BJ (cell line): Measurements from ENCODE around the gene CEBPG. TPM values are rescaled to one million over a fixed set of nuclear protein-coding genes. Genes with fewer than 3 reads are reported as not detected.

Experiments
- CTCF ChIA-PET: fragments of 350-600 bp; formaldehyde crosslinking; extraction: SDS; loops from one replicate; lab custom pipeline; 2021; ENCODE audit warnings: antibody characterized with exemption, inconsistent platforms; lab: Yijun Ruan, JAX
- POLR2A ChIA-PET: fragments of 300-600 bp; sonication (Branson Sonifier 250); formaldehyde crosslinking; extraction: SDS; loops from one replicate; lab custom pipeline; 2021; ENCODE audit warnings: antibody characterized with exemption; lab: Charles Lee
- DNase-seq: peaks from one replicate; pipeline ENCODE4 v3.0.0-alpha.2; 2011; ENCODE audit warnings: low read depth
- H3K27me3 ChIP-seq: 2 replicates; pipeline ENCODE4 v1.6.0; 2011; ENCODE audit warnings: low read length; ENCODE audit not compliant: control insufficient read depth, insufficient read depth
- H3K36me3 ChIP-seq: 2 replicates; pipeline ENCODE4 v1.5.1; 2011; ENCODE audit warnings: low read length; ENCODE audit not compliant: control insufficient read depth, insufficient read depth
- H3K4me3 ChIP-seq: 2 replicates; pipeline ENCODE4 v1.5.1; 2011; ENCODE audit warnings: low read depth, mild to moderate bottlenecking, control low read depth, low read length
- polyA plus RNA-seq: library from polyadenylated mRNA; depleted of rRNA; stranded (reverse); fragments of >200 nt; gene quantifications from 2 replicates; pipeline ENCODE4 v1.2.3, GENCODE V29; 2011
- TF ChIP-seq, protein P1 (sequence below): IDR thresholded peaks from 2 replicates; pipeline ENCODE4 v1.5.1; 2011; ENCODE audit warnings: low read depth, mild to moderate bottlenecking, control low read depth, inconsistent platforms, low read length, moderate library complexity; ENCODE audit not compliant: insufficient read depth

CEBPG gene
- polyA plus RNA-seq, 1 experiment: 16.0 TPM

DNA sequence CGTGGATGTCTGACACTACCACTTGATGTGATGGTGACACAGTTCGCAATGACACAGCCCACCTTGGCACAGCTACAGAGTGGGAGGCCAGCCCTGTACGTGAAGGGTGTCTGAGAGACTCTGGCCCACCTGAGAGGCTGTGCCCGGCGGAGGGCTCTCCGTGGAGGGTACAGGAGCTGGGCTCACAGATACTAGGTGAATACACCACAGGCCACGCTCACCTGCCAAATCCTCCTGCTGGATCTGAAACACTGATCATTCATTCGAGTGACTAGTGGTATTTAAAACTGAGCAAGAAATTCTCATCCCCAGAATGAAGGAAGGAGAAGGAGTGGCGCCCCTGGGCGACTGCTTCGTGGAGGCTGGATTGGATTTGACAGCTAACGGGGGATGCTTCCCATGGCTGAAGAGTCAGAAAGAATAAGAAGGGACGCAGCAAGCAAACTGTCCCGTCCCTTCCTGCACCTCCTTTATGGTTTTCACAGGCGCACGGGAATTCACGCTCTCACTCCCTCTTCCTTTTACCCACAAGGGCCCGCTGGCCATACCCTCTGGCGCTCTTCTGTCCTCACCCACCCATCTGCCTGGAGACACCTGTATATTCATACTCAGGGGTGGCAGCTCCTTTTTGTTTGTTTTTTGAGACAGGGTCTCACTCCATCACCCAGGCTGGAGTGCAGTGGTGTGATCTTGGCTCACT, 25.0 kb downstream of the CEBPG start:
- POLR2A ChIA-PET: no interaction called here
- CTCF ChIA-PET: interaction anchor here (0.6 to 19.0 kb wide), 7 partner anchors 8 to 932 kb away, joined by 3 to 405 read pairs (median 6); partner anchors contain the start of gene CEBPA
- H3K36me3 ChIP-seq: no peaks in the 10 kb centered on the region
- H3K4me3 ChIP-seq: no peak overlapping the region
- no peaks in the 10 kb centered on the region for H3K27me3 ChIP-seq
- TF ChIP-seq, protein P1, sequence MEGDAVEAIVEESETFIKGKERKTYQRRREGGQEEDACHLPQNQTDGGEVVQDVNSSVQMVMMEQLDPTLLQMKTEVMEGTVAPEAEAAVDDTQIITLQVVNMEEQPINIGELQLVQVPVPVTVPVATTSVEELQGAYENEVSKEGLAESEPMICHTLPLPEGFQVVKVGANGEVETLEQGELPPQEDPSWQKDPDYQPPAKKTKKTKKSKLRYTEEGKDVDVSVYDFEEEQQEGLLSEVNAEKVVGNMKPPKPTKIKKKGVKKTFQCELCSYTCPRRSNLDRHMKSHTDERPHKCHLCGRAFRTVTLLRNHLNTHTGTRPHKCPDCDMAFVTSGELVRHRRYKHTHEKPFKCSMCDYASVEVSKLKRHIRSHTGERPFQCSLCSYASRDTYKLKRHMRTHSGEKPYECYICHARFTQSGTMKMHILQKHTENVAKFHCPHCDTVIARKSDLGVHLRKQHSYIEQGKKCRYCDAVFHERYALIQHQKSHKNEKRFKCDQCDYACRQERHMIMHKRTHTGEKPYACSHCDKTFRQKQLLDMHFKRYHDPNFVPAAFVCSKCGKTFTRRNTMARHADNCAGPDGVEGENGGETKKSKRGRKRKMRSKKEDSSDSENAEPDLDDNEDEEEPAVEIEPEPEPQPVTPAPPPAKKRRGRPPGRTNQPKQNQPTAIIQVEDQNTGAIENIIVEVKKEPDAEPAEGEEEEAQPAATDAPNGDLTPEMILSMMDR: no peak
- DNase-seq: no peak

DNA sequence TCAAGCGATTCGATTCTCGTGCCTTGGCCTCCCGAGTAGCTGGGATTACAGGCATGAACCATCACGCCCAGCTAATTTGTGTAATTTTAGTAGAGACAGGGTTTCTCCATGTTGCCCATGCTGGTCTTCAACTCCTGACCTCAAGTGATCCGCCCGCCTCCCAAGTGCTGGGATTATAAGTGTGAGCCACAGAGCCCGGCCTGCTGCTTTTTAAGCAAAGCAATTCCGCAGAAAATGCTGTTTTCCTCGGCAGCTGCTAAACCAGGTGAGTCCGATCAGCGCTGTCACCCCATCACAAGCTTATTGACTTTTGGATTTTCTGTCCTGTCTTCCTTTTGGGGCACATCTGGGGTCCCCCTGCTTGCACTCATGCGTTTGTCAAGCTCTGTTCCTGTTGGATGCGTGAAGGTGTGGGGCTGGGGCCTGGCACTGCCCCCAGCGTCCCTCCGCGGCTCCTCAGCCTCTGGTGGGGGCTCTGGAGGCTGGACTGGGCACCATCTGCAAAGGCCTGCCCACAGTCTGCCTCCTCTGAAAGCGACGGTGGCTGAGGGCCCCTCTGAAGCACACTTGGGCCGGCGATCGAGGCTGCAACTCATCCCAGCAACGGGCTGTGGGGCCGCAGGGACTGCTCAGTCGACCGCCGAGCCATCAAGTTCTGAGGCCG, 25.7 kb downstream of the CEBPG start:
- POLR2A ChIA-PET: no interaction called here
- Histone ChIP-seq H3K27me3 (no peaks in the 10 kb centered on the region), H3K4me3 (no peak overlapping the region), H3K36me3 (no peaks in the 10 kb centered on the region)
- CTCF ChIA-PET: interaction anchor here (0.8 to 19.0 kb wide), 4 partner anchors 17 to 158 kb away, joined by 3 to 405 read pairs (median 4); no protein-coding TSS in a partner anchor
- DNase-seq: no peak
- TF ChIP-seq, protein P1: no peak

DNA sequence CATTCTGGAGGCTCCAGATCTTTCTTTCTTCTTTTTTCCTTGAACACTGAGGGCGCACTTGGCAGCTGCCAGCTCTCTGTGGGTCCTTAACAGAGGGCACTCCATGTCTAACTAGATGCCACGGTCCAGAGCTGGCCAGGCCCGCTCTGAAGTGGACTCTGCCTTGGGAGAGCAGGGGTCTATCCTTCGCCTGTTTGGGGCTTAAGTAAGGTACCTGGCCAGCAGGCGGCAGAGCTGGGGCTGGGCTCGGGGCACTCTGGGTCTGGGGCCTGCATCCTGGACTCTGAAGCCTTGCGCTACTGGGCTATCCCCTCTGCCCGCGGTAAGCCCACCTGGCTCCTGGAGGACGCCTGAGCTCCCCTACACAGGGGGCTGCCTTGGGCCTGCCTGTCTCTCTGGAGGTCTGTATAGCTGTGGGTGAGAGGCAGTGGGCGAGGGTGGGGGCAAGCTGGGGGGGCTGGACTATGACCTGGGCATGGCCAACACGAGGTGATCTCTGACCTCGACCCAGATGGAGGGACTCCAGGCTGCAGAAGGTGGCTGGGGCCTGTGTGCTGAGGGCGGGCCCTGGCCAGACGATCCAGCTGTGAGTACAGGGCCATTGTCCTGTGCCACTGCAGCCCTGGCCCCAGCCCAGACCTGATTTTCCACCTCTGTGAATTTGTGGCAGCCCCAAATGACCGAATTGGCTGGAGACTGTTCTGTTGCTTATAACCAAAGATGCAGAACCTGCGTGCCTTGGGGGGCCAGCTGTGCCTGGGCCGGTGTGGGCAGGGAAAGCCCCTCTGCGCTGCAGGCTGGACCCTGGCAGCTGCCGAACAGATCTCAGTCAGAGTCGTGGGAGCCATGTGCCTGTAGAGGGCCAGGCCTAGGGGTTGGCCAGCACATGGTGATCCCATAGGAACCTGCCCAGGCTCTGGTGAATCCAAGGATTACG, 26.5 kb downstream of the CEBPG start:
- no peak for DNase-seq
- Histone ChIP-seq H3K4me3 (no peak overlapping the region), H3K27me3 (no peaks in the 10 kb centered on the region), H3K36me3 (no peaks in the 10 kb centered on the region)
- CTCF ChIA-PET: interaction anchor here (0.8 to 19.0 kb wide), 2 partner anchors 16 to 159 kb away, joined by 3 to 405 read pairs; no protein-coding TSS in a partner anchor
- POLR2A ChIA-PET: no interaction called here
- TF ChIP-seq, protein P1: no peak

DNA sequence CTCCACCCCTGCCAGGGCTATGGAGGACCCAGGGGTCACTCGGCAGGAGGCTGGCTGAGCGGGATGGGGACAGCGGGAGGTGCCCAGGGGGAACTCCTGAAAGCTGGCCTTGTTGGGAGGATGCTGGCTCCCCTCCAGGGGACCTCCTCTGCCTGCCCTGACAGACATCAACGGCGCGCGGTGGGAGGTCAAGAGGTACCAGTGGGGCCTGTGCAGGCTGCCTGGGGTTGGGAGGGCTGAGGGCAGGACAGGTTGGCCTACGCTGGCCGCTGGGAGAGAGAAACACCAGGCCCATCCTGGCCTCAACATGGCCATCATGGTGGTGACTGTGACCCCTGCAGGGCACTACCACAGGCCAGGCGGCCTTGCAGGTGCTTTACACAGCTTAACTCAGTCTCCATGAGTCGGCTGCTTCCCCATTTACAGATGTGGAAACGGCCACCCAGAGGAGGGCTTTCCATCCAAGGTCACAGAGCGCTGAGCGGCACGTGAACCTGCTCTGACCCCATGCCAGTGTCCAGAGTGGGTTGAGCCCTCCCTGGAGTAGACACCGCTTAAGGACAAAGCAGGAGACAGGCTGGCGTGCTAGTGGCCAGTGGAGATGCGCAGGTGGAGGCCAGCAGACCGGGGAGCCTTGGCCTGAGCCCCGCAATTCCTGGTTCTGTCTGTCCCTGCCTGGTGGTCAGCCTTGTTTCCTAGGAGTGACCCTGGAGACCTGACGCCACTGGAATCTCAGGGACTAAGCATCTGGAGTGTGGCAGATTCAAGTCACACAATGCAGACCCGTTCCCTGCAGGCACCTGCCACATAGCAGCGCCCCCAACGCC, 27.6 kb downstream of the CEBPG start:
- TF ChIP-seq, protein P1: no peak
- CTCF ChIA-PET: interaction anchor here (0.6 to 19.0 kb wide), 3 partner anchors 30 to 160 kb away, joined by 3 to 405 read pairs (median 4); partner anchors contain the start of gene CEBPA
- DNase-seq: no peak
- no peaks in the 10 kb centered on the region for H3K36me3 ChIP-seq
- POLR2A ChIA-PET: no interaction called here
- H3K27me3 ChIP-seq: no peaks in the 10 kb centered on the region
- H3K4me3 ChIP-seq: no peak overlapping the region
